WI38 (cell line): ENCODE measurements around the gene MTA3.
"Not testable (repeated sequence)": the region's sequence is repeated elsewhere in the genome, so short reads cannot be mapped to it uniquely, and the experiment has no call there.

ENCODE experiments used
- H3K4me3 ChIP-seq: 2 replicates; pipeline ENCODE4 v1.5.1; 2011; ENCODE audit warnings: low read depth, mild to moderate bottlenecking, control low read depth, low read length
- TF ChIP-seq, protein P1 (sequence below): IDR thresholded peaks from 2 replicates; pipeline ENCODE4 v1.5.1; 2012; ENCODE audit warnings: low read depth, mild to moderate bottlenecking, control low read depth, low read length

MTA3 gene

DNA sequence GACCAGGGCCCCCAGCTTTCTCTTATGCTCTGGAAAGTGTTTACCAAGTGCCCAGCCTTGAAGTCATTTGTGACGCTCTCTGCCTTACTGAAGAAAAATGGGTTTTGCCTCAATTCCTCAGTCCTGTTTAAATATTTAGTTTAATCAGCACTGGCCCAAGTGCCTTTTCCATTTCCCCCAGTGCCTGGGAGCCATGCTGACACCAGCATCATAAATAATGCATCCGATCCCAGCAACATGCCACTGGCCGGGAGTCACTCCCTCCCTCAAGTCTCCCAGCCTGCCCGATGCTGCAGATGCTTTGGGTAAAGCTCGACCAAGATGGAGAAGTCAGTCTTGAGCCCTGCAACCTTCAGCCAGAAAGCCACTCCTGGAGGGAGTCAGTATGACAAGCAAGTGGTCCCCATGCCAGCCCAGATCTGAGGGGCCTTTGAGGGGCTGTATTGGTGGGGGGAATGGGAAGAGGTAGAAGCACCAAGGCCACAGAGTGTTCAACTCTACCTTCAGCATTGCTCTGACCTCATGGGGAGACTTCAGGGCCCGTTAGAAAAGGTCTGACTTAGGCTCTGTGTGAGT is 12.0 kb upstream of the MTA3 start:
- TF ChIP-seq, protein P1, sequence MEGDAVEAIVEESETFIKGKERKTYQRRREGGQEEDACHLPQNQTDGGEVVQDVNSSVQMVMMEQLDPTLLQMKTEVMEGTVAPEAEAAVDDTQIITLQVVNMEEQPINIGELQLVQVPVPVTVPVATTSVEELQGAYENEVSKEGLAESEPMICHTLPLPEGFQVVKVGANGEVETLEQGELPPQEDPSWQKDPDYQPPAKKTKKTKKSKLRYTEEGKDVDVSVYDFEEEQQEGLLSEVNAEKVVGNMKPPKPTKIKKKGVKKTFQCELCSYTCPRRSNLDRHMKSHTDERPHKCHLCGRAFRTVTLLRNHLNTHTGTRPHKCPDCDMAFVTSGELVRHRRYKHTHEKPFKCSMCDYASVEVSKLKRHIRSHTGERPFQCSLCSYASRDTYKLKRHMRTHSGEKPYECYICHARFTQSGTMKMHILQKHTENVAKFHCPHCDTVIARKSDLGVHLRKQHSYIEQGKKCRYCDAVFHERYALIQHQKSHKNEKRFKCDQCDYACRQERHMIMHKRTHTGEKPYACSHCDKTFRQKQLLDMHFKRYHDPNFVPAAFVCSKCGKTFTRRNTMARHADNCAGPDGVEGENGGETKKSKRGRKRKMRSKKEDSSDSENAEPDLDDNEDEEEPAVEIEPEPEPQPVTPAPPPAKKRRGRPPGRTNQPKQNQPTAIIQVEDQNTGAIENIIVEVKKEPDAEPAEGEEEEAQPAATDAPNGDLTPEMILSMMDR, result no peak
- no peak overlapping the region for H3K4me3 ChIP-seq

DNA sequence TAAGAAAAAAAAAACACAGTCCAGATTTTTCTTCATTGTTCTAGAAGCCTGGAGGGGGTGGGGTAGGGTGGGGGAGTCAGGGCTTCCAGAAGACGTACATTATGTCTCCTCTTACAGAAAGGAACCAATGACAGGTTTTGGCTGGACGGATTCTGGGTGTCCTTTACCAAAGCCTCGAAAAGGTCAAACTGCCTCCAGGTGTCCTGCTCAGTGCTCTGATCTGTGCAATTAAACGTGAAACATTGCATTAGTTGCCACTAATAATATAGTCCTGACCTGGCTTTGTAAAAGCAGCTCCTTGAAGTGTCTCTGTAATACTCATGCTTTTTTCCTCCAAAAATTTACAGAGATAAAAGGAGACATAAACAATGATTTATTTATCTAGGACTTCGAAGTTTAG is 11.1 kb upstream of the MTA3 start:
- TF ChIP-seq, protein P1, result no peak
- H3K4me3 ChIP-seq, result no peak overlapping the region

DNA sequence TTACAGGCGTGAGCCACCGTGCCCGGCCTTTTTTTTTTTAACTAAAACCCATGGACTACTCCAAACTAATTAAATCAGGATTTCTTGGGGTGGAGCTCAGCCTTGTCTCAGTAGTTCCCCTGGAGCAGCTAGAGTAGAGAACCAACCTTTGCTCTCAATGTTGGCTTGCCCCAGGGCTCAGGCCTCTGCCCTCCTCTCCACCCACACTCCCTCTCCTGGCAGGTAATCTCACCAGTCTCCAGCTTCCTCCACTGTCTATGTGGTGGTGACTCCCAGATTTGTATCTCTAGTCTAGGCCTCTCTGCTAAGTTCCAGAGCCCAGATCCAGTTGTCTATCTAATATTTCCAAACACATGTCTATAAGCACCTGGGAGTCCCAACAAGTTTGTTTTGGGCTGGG is 9.6 kb upstream of the MTA3 start:
- H3K4me3 ChIP-seq, result no peak overlapping the region
- TF ChIP-seq, protein P1, result no peak

DNA sequence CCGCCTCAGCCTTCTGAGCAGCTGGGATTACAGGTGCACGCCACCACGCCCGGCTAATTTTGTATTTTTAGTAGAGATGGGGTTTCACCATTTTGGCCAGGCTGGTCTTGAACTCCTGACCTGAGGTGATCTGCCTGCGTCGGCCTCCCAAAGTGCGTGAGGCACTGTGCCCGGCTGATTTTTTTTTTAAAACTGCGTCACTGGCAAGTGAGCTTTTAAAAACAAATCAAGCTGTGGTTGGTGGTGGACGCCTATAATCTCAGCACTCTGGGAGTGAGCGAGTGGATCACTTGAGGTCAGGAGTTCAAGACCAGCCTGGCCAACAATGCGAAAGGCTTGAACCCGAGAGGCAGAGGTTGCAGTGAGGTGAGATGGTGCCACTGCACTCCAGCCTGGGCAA is 8.3 kb upstream of the MTA3 start:
- H3K4me3 ChIP-seq, result not testable (repeated sequence)

DNA sequence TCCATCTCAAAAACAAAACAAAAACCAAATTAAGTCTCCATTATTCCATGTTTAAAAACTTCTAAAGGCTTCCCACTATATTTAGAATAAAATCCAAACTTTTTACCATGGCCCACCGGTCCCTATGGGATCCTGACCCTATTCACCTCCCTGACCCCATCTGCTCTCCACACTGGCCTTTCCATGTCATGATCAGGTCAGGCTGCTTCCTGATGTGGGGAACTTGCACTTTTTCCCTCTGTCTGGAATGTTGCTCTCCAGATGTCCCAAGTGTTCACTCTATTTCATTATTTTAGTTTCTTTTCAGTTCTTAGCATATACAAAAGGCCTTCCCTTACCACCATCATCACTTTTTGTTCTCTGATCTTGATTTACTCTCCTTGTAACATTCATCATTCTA is 7.5 kb upstream of the MTA3 start:
- H3K4me3 ChIP-seq, result no peak overlapping the region
- TF ChIP-seq, protein P1, result no peak

DNA sequence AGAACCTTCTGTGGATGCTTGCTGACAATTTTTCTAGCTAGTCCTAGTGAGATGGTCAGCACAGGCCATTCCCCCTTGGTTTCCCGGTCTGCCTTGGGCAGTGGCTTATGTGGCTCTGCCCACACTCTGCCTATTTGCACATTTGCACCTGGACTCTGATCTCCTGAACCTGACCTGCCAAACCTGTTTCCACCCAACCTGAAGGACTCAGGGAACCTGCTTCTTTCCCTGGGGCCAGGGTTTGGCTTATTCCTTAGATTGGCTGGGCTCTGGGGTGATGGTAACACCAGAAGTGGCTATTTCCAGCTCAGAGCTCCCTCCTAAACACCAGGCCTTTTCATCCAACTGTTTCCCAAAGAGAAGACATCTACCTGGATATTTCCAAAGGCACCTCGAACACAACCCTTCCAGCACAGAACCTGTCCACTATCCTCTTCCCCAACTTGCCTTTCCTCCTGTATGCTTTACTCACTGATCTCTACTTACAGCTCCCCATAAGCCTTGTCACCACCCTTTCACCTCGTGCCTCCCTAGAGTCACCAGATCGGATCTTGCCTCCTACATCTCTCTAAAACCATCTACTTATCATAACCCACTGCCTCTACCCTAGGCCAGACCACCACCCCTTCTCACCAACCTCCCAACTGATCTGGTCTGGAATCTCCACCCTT is 5.8 kb upstream of the MTA3 start:
- TF ChIP-seq, protein P1, result no peak
- H3K4me3 ChIP-seq, result no peak overlapping the region

DNA sequence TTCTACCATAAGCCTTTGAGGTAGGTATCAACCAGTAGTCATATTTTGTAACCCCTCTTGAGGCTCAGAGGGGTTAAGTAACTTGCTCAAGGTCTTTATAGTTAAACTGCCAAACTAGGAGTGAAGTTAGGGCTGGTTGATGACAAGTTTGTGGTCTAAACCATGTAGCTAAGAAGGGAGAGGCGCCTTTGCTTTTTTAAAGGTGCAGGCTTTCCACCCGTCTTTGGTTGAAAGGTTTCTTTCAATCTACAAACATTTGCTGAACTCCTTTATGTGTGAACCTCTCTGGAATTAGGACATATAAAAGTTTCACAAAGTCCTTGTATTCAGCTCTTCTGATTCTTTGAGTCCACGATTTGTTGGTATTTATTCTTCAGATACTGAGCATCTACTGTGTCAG is 2.4 kb upstream of the MTA3 start:
- H3K4me3 ChIP-seq, result no peak overlapping the region
- TF ChIP-seq, protein P1, result no peak
